K562 (cell line): ENCODE data around the gene TCF12. TPM values are rescaled to one million over a fixed set of nuclear protein-coding genes. Genes with fewer than 3 reads are reported as not detected.
A peak's percentile ranks its signal among the peaks of the same experiment; 100 is the strongest.

Source experiments
- CXXC5 ChIP-seq: fragments of 250-450 bp; sonication (Bioruptor Pico); IDR thresholded peaks from 2 replicates; pipeline ENCODE4 v1.8.0; 2022; ENCODE audit warnings: inconsistent platforms, mild to moderate bottlenecking, moderate library complexity
- GTF2A2 ChIP-seq: IDR thresholded peaks from 2 replicates; pipeline ENCODE4 v1.6.1; 2016; ENCODE audit warnings: mild to moderate bottlenecking, missing genetic modification characterization, missing compliant biosample characterization
- MEF2D ChIP-seq: conservative IDR thresholded peaks from 2 replicates; pipeline ENCODE4 v1.6.1; 2016; ENCODE audit warnings: low read depth, missing genetic modification characterization, missing compliant biosample characterization
- RCOR1 ChIP-seq, 2 experiments: IDR thresholded peaks; 2 replicates each; pipeline ENCODE4 v1.6.1; 2012; ENCODE audit warnings: low read depth in 2 of 2, low read length in 2 of 2, borderline replicate concordance in 1 of 2, improper control_type of control experiment in 1 of 2
- SOX6 ChIP-seq: fragments of 450-650 bp; IDR thresholded peaks from 2 replicates; pipeline ENCODE4 v1.6.1; 2014; ENCODE audit warnings: mild to moderate bottlenecking
- ZKSCAN8 ChIP-seq: fragments of 200-800 bp; sonication (Bioruptor generic); IDR thresholded peaks from 2 replicates; pipeline ENCODE4 v1.6.1; 2016; ENCODE audit warnings: missing genetic modification characterization, missing compliant biosample characterization
- ZNF584 ChIP-seq: fragments of 200-800 bp; sonication (Bioruptor generic); IDR thresholded peaks from 2 replicates; pipeline ENCODE4 v1.6.1; 2016; ENCODE audit warnings: low read depth, mild to moderate bottlenecking, missing genetic modification characterization, missing compliant biosample characterization
- ZNF699 ChIP-seq: fragments of 250-450 bp; sonication (Bioruptor Pico); IDR thresholded peaks from 2 replicates; pipeline ENCODE4 v1.8.0; 2021; ENCODE audit warnings: mild to moderate bottlenecking, moderate library complexity; ENCODE audit not compliant: insufficient replicate concordance
- polyA plus RNA-seq, 8 experiments: library from polyadenylated mRNA; depleted of rRNA in 4 of 8; stranded (reverse) in 5 of 8; unstranded in 3 of 8; fragments of >200 nt; fragmentation: Nextera tagmentation in 2 of 8; fragmentation: Illumina TruSeq in 1 of 8; extraction: Ambion mirVana in 2 of 8; extraction: Trizol in 1 of 8; gene quantifications; 2 replicates each; pipeline versions ENCODE4 v1.2.1 to v1.2.3, GENCODE V29; 2011 to 2014; ENCODE audit warnings: inconsistent platforms in 1 of 8, missing spikeins in 1 of 8
- total RNA-seq, 7 experiments: library from RNA; depleted of rRNA in 6 of 7; stranded (reverse); fragments of >200 nt in 6 of 7; fragmentation: Illumina TruSeq in 2 of 7; extraction: Trizol in 2 of 7; gene quantifications; 2 replicates each; pipeline versions ENCODE4 v1.2.1 to v1.2.3, GENCODE V29; 2011 to 2021; ENCODE audit warnings: low replicate concordance in 1 of 7
- TF ChIP-seq, protein P1 (sequence below): fragments of 450-650 bp; IDR thresholded peaks from 2 replicates; pipeline ENCODE4 v1.6.1; 2017; ENCODE audit warnings: antibody characterized with exemption, mild to moderate bottlenecking
- TF ChIP-seq, protein P2 (sequence below), 3 experiments: IDR thresholded peaks in 2 of 3; conservative IDR thresholded peaks in 1 of 3; 2 replicates each; pipeline ENCODE4 v1.5.1; 2011 to 2012; ENCODE audit warnings: low read length in 3 of 3, mild to moderate bottlenecking in 3 of 3, control low read depth in 2 of 3, improper control_type of control experiment in 1 of 3, inconsistent platforms in 1 of 3, low read depth in 1 of 3, mixed read lengths in 1 of 3, moderate library complexity in 1 of 3; ENCODE audit not compliant: insufficient read depth in 2 of 3

The TCF12 gene
- total and polyA plus RNA-seq, 9 of the 15 experiments (the other 6 are each of a cell fraction or from before 2014, with no cell fraction given), result 10.5 to 132 (median 52.9) TPM

DNA sequence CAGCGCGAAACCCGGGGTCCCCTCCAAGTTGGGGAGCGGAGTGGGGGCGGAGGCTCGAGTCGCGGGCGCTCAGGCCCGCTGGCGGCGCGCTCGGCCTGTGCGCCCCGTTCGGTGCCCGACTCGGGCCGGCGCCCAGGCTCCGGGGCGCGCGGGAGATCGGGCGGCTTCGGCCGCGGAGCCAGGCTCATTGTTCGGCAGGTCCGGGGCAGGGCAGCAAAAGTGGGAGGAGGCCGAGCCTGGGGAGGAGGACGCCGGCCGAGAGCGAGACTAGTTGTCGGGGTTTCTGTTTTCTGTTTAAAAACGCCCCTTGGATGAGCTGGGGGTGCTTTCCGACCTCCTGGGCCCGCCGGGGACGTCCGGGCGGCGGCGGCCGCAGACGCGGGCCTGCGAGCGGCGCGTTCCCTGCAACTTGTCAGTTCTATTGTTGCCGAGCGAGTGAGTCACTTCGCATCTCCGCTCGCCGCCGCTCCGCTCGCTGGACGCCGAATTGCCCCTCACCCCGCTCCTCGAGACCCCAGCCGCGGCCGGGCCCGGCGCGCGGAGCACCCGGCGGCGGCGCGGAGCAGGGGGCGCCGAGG, 676 bp downstream of the TCF12 start (continued):
- 0 out of 2 replicates have a peak, but pooled peaks have one; percentile 16 for TF ChIP-seq SOX6
- TF ChIP-seq ZNF584 (CRISPR knock-in tag), result peak; percentile 11; the same call in 1 of the 2 replicates
- no peak for TF ChIP-seq ZNF699
- TF ChIP-seq, protein P1, sequence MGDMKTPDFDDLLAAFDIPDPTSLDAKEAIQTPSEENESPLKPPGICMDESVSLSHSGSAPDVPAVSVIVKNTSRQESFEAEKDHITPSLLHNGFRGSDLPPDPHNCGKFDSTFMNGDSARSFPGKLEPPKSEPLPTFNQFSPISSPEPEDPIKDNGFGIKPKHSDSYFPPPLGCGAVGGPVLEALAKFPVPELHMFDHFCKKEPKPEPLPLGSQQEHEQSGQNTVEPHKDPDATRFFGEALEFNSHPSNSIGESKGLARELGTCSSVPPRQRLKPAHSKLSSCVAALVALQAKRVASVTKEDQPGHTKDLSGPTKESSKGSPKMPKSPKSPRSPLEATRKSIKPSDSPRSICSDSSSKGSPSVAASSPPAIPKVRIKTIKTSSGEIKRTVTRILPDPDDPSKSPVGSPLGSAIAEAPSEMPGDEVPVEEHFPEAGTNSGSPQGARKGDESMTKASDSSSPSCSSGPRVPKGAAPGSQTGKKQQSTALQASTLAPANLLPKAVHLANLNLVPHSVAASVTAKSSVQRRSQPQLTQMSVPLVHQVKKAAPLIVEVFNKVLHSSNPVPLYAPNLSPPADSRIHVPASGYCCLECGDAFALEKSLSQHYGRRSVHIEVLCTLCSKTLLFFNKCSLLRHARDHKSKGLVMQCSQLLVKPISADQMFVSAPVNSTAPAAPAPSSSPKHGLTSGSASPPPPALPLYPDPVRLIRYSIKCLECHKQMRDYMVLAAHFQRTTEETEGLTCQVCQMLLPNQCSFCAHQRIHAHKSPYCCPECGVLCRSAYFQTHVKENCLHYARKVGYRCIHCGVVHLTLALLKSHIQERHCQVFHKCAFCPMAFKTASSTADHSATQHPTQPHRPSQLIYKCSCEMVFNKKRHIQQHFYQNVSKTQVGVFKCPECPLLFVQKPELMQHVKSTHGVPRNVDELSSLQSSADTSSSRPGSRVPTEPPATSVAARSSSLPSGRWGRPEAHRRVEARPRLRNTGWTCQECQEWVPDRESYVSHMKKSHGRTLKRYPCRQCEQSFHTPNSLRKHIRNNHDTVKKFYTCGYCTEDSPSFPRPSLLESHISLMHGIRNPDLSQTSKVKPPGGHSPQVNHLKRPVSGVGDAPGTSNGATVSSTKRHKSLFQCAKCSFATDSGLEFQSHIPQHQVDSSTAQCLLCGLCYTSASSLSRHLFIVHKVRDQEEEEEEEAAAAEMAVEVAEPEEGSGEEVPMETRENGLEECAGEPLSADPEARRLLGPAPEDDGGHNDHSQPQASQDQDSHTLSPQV, result no peak
- TF ChIP-seq CXXC5 (CRISPR knock-in tag), result peak; percentile 60; the same call in 1 of the 2 replicates
- TF ChIP-seq RCOR1 (IDR thresholded peaks at IDR 0.05; ENCODE audit: borderline replicate concordance in 1 of 2, low read depth in 2 of 2, low read length in 2 of 2), result no peak
- no peak for TF ChIP-seq ZKSCAN8 (CRISPR knock-in tag)
- TF ChIP-seq, protein P2, sequence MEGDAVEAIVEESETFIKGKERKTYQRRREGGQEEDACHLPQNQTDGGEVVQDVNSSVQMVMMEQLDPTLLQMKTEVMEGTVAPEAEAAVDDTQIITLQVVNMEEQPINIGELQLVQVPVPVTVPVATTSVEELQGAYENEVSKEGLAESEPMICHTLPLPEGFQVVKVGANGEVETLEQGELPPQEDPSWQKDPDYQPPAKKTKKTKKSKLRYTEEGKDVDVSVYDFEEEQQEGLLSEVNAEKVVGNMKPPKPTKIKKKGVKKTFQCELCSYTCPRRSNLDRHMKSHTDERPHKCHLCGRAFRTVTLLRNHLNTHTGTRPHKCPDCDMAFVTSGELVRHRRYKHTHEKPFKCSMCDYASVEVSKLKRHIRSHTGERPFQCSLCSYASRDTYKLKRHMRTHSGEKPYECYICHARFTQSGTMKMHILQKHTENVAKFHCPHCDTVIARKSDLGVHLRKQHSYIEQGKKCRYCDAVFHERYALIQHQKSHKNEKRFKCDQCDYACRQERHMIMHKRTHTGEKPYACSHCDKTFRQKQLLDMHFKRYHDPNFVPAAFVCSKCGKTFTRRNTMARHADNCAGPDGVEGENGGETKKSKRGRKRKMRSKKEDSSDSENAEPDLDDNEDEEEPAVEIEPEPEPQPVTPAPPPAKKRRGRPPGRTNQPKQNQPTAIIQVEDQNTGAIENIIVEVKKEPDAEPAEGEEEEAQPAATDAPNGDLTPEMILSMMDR (IDR thresholded peaks at IDR 0.05 in 2 of 3, conservative IDR thresholded peaks at IDR 0.05 in 1 of 3; ENCODE audit: insufficient read depth in 2 of 3, low read depth in 1 of 3, low read length in 3 of 3), result no peak
- no peak for TF ChIP-seq MEF2D (tag)
- TF ChIP-seq GTF2A2 (tag), result no peak
